Stimulated activated CD8-positive, alpha-beta memory T cell treated with anti-CD3 and anti-CD28 coated beads, Interleukin-4, amount 100 ng/mL, for 48 hours (primary cell): ENCODE results near the gene UNG.

Experiments
- DNase-seq: peaks from one replicate; pipeline ENCODE4 v3.0.0-alpha.2; 2020

Gene UNG

DNA sequence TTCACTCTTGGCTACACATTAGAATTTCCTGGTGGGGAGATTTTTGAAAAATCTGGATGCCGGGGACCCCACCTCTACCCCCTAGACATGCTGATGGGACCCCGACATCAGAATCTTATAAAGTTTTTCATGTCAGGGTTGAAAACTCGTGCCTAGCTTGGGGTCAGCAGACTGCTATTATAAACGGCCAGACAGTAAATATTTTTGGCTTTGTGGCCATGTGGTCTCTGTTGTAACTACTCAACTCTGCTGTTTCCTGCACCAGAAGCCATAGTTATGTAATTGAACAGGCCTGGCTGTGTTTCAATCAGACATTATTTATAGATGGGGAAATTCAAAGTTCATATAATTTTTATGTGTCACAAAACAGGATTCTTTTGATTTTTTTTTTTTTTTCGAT lies 60.6 kb downstream of the UNG start:
- no peak for DNase-seq

DNA sequence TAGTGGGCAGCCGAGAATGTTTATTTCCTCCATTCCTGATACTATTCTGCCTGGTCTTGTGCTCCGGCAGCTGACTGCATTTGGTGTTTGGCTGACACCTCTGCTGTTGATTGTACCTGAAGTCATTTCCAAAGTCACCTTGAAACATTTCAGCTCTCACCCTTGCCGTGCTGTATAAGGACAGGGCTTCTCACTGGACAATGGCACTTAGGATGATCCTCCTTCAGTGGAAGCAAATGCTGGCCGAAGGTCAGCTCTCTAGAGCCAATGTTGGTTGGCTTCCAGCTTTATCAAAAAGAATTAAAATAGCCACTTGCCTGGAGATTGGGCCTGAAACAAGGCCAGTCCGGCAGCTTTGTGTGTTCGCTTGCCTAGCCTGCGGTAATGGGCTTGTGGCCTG lies 63.0 kb downstream of the UNG start:
- DNase-seq: no peak
